ENCODE results near the gene FITM2.
"Not testable (repeated sequence)": the region's sequence is repeated elsewhere in the genome, so short reads cannot be mapped to it uniquely, and the experiment has no call there.

FITM2 gene

DNA sequence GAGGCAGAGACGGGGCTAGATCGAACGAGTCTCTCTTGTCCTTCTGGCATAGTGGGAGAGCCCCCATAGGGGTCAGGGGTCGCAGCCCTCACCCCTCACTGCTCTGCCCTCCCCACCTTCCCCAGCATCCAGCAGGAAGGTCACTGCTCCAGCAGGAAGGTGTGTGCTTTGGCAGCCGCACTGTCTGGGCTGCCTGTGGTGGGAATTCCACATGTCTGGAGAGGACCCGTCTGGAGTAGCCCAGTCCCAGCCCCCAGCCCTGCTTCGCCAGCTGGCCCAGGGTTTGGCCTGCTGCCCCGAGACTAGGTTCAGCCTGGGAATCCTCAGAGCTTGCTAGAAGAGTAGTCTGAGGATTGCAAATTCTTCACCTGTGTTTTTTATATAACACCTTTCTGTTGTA lies 23.3 kb upstream of the FITM2 start:
- no peak overlapping the region for H3K9ac ChIP-seq (ENCODE audit: low read depth, low read length, poor library complexity)

GRCh38 chr20:44331201-44331600 lies 20.2 kb upstream of the FITM2 start:
- no CpG with 5 or more reads among the region's 2 CpGs for WGBS, 2 donors (ENCODE audit: extremely low coverage in 2 of 2, insufficient read length in 2 of 2, insufficient replicate concordance in 1 of 2)
- Histone ChIP-seq H2BK5ac (ENCODE audit: low read length) (no peak overlapping the region), H2AFZ (ENCODE audit: low read length) (no peak overlapping the region), H3K14ac (ENCODE audit: low read length) (no peak overlapping the region), H3K79me1 (ENCODE audit: low read depth, low read length) (no peaks in the 10 kb centered on the region), H3K18ac (ENCODE audit: low read length) (no peak overlapping the region), H3K36me3 (replicated peaks in 1 of 2; ENCODE audit: control insufficient read depth in 2 of 2, insufficient read depth in 2 of 2, low read length in 2 of 2) (no peaks in the 10 kb centered on the region), H2BK120ac (ENCODE audit: low read depth, low read length) (no peak overlapping the region), H3K23ac (ENCODE audit: low read depth, low read length, poor library complexity) (no peak overlapping the region), H3K27ac (replicated peaks; ENCODE audit: low read length) (no peak overlapping the region), H3K4me3 (ENCODE audit: low read length in 2 of 2) (no peak overlapping the region), H3K4me2 (ENCODE audit: insufficient read depth, low read length, poor library complexity, severe bottlenecking) (no peak overlapping the region), H3K4ac (ENCODE audit: low read length) (no peak overlapping the region), H4K91ac (ENCODE audit: low read depth, low read length, poor library complexity) (no peak overlapping the region), H3K4me1 (ENCODE audit: control insufficient read depth in 2 of 2, insufficient read depth in 1 of 2, low read depth in 1 of 2, low read length in 2 of 2) (peaks cover 0 to 3% of the 10 kb centered on the region in 2 donors), H3K9ac (ENCODE audit: low read depth, low read length, poor library complexity) (no peak overlapping the region), H2BK12ac (ENCODE audit: low read length) (no peak overlapping the region), H2BK15ac (ENCODE audit: low read length) (no peak overlapping the region), H4K8ac (ENCODE audit: low read depth, low read length) (no peak overlapping the region), H3K9me3 (replicated peaks in 1 of 2; ENCODE audit: control insufficient read depth in 2 of 2, insufficient read depth in 1 of 2, low read depth in 1 of 2, low read length in 2 of 2) (no peaks in the 10 kb centered on the region), H3K27me3 (ENCODE audit: control insufficient read depth in 3 of 3, insufficient read depth in 3 of 3, low read depth in 1 of 3, low read length in 3 of 3) (peaks cover 0 to 19% (median 0%) of the 10 kb centered on the region in 3 experiments), H2AK5ac (ENCODE audit: low read depth, low read length) (no peak overlapping the region)
- no peak for DNase-seq (ENCODE audit: low spot score)

More for the DNA sequence above, 23.3 kb upstream of the FITM2 start:
- Histone ChIP-seq H3K4me1 (ENCODE audit: control insufficient read depth in 2 of 2, insufficient read depth in 1 of 2, low read depth in 1 of 2, low read length in 2 of 2) (no peaks in the 10 kb centered on the region), H2BK15ac (ENCODE audit: low read length) (no peak overlapping the region), H3K9me3 (replicated peaks in 1 of 2; ENCODE audit: control insufficient read depth in 2 of 2, insufficient read depth in 1 of 2, low read depth in 1 of 2, low read length in 2 of 2) (no peaks in the 10 kb centered on the region), H3K36me3 (replicated peaks in 1 of 2; ENCODE audit: control insufficient read depth in 2 of 2, insufficient read depth in 2 of 2, low read length in 2 of 2) (no peaks in the 10 kb centered on the region), H3K14ac (ENCODE audit: low read length) (no peak overlapping the region), H3K4me3 (ENCODE audit: low read length in 2 of 2) (no peak overlapping the region), H3K23ac (ENCODE audit: low read depth, low read length, poor library complexity) (peak overlapping the region; percentile 52), H3K79me1 (ENCODE audit: low read depth, low read length) (no peaks in the 10 kb centered on the region), H2BK12ac (ENCODE audit: low read length) (no peak overlapping the region), H3K27me3 (ENCODE audit: control insufficient read depth in 3 of 3, insufficient read depth in 3 of 3, low read depth in 1 of 3, low read length in 3 of 3) (peaks cover 0 to 34% (median 0%) of the 10 kb centered on the region in 3 experiments), H3K18ac (ENCODE audit: low read length) (peak overlapping the region; percentile 17), H4K91ac (ENCODE audit: low read depth, low read length, poor library complexity) (no peak overlapping the region), H3K4ac (ENCODE audit: low read length) (no peak overlapping the region), H2AK5ac (ENCODE audit: low read depth, low read length) (no peak overlapping the region), H2BK5ac (ENCODE audit: low read length) (no peak overlapping the region), H2AFZ (ENCODE audit: low read length) (no peak overlapping the region), H3K4me2 (ENCODE audit: insufficient read depth, low read length, poor library complexity, severe bottlenecking) (no peak overlapping the region), H4K8ac (ENCODE audit: low read depth, low read length) (no peak overlapping the region), H2BK120ac (ENCODE audit: low read depth, low read length) (no peak overlapping the region), H3K27ac (replicated peaks; ENCODE audit: low read length) (no peak overlapping the region)
- no peak for DNase-seq (ENCODE audit: low spot score)
- WGBS, 2 donors (ENCODE audit: extremely low coverage in 2 of 2, insufficient read length in 2 of 2, insufficient replicate concordance in 1 of 2) = no CpG with 5 or more reads among the region's 8 CpGs

- H2BK5ac ChIP-seq (ENCODE audit: low read length) = no peak overlapping the region
- no peak overlapping the region for H2AK5ac ChIP-seq (ENCODE audit: low read depth, low read length)
- no CpG with 5 or more reads among the region's 4 CpGs for WGBS, 2 donors (ENCODE audit: extremely low coverage in 2 of 2, insufficient read length in 2 of 2, insufficient replicate concordance in 1 of 2)
- H2BK120ac ChIP-seq (ENCODE audit: low read depth, low read length) = no peak overlapping the region
- no peak overlapping the region for H3K4me2 ChIP-seq (ENCODE audit: insufficient read depth, low read length, poor library complexity, severe bottlenecking)
- H3K4me3 ChIP-seq (ENCODE audit: low read length in 2 of 2) = no peak overlapping the region
- no peaks in the 10 kb centered on the region for H3K36me3 ChIP-seq (replicated peaks in 1 of 2; ENCODE audit: control insufficient read depth in 2 of 2, insufficient read depth in 2 of 2, low read length in 2 of 2)
- no peak overlapping the region for H3K18ac ChIP-seq (ENCODE audit: low read length)
- H3K27me3 ChIP-seq (ENCODE audit: control insufficient read depth in 3 of 3, insufficient read depth in 3 of 3, low read depth in 1 of 3, low read length in 3 of 3) = peaks cover 0 to 11% (median 0%) of the 10 kb centered on the region in 3 experiments
- H2AFZ ChIP-seq (ENCODE audit: low read length) = no peak overlapping the region
- H2BK15ac ChIP-seq (ENCODE audit: low read length) = no peak overlapping the region
- no peaks in the 10 kb centered on the region for H3K79me1 ChIP-seq (ENCODE audit: low read depth, low read length)
- H2BK12ac ChIP-seq (ENCODE audit: low read length) = no peak overlapping the region
- no peak overlapping the region for H3K9ac ChIP-seq (ENCODE audit: low read depth, low read length, poor library complexity)
- no peak overlapping the region for H3K4ac ChIP-seq (ENCODE audit: low read length)
- DNase-seq (ENCODE audit: low spot score) = no peak
- no peak overlapping the region for H3K14ac ChIP-seq (ENCODE audit: low read length)
- no peak overlapping the region for H4K8ac ChIP-seq (ENCODE audit: low read depth, low read length)
- H4K91ac ChIP-seq (ENCODE audit: low read depth, low read length, poor library complexity) = no peak overlapping the region
- no peak overlapping the region for H3K27ac ChIP-seq (replicated peaks; ENCODE audit: low read length)
- H3K4me1 ChIP-seq (ENCODE audit: control insufficient read depth in 2 of 2, insufficient read depth in 1 of 2, low read depth in 1 of 2, low read length in 2 of 2) = peaks cover 6% of the 10 kb centered on the region in 2 donors
- H3K9me3 ChIP-seq (replicated peaks in 1 of 2; ENCODE audit: control insufficient read depth in 2 of 2, insufficient read depth in 1 of 2, low read depth in 1 of 2, low read length in 2 of 2) = no peaks in the 10 kb centered on the region
- no peak overlapping the region for H3K23ac ChIP-seq (ENCODE audit: low read depth, low read length, poor library complexity)
Observed at GRCh38 chr20:44328428-44328827, 17.4 kb upstream of the FITM2 start.

GRCh38 chr20:44327748-44328147 lies 16.7 kb upstream of the FITM2 start:
- not testable (repeated sequence) for H4K8ac ChIP-seq (ENCODE audit: low read depth, low read length); H2AFZ ChIP-seq (ENCODE audit: low read length); H3K23ac ChIP-seq (ENCODE audit: low read depth, low read length, poor library complexity); H3K79me1 ChIP-seq (ENCODE audit: low read depth, low read length); H2BK15ac ChIP-seq (ENCODE audit: low read length); H4K91ac ChIP-seq (ENCODE audit: low read depth, low read length, poor library complexity); H2BK5ac ChIP-seq (ENCODE audit: low read length); DNase-seq (ENCODE audit: low spot score); H3K4me3 ChIP-seq (ENCODE audit: low read length in 2 of 2); H3K9me3 ChIP-seq (replicated peaks in 1 of 2; ENCODE audit: control insufficient read depth in 2 of 2, insufficient read depth in 1 of 2, low read depth in 1 of 2, low read length in 2 of 2); H3K4me2 ChIP-seq (ENCODE audit: insufficient read depth, low read length, poor library complexity, severe bottlenecking); H3K9ac ChIP-seq (ENCODE audit: low read depth, low read length, poor library complexity); H2BK120ac ChIP-seq (ENCODE audit: low read depth, low read length); H2BK12ac ChIP-seq (ENCODE audit: low read length); H2AK5ac ChIP-seq (ENCODE audit: low read depth, low read length); H3K27ac ChIP-seq (replicated peaks; ENCODE audit: low read length); H3K36me3 ChIP-seq (replicated peaks in 1 of 2; ENCODE audit: control insufficient read depth in 2 of 2, insufficient read depth in 2 of 2, low read length in 2 of 2); H3K18ac ChIP-seq (ENCODE audit: low read length); H3K4me1 ChIP-seq (ENCODE audit: control insufficient read depth in 2 of 2, insufficient read depth in 1 of 2, low read depth in 1 of 2, low read length in 2 of 2); H3K14ac ChIP-seq (ENCODE audit: low read length); H3K4ac ChIP-seq (ENCODE audit: low read length)
- peaks cover 0 to 11% (median 0%) of the 10 kb centered on the region in 3 experiments for H3K27me3 ChIP-seq (ENCODE audit: control insufficient read depth in 3 of 3, insufficient read depth in 3 of 3, low read depth in 1 of 3, low read length in 3 of 3)
- WGBS, 2 donors (ENCODE audit: extremely low coverage in 2 of 2, insufficient read length in 2 of 2, insufficient replicate concordance in 1 of 2) = no CpG with 5 or more reads among the region's 7 CpGs

All from neuronal stem cell (in vitro differentiated cells).